NCI-H2107 (cell line): Measurements from ENCODE around the gene DNAJC19.
"Not testable (repeated sequence)": the region's sequence is repeated elsewhere in the genome, so short reads cannot be mapped to it uniquely, and the experiment has no call there.

Experiments
- DNase-seq: peaks from one replicate; lab custom pipeline; 2025; lab: John Stamatoyannopoulos, UW

Gene DNAJC19

DNA sequence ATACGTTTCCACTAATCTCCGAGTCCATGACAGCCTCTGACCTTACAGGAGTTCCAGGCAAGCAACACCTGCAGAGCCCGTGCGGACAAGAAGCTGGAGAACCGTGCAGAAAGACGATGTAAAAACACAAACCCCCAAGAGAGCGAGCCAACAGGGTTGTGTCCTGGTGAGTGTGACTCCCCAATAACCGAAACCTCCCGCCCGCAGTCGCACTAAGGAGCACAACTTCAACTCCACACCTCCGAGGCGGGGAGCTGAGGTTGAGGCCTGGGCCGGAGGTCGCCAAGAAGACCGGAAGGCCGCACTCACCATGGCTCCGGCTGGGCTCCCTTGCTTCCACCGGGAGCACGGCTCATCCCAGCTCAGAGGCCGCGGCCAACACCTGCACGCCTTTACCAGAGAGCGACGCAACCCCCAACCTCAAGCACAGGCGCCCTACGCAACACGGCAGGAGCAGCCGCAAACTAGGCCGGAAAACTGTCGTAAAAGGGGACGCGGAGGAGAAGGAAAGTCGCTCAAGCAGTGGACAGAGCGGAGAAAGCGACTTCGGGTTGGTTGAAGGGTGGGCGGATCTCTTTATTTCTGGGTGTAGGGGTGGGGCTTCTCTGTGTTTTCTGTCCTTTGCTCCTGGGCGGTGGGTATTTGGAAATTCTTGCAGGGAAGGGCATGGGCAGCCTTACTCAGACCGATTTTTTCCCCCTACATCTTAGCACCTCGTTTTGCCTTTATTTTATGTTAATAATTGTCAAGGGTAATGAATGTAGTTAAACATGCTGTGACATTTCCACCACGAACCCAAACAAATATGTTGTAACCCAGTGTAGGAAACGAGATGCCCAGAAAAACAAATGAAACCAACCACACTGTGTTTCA is at the start of gene DNAJC19:
TSS of gene DNAJC19 (minus strand) at position 446 of the 873 bp plus-strand sequence. CDS start at position 312, 134 bp downstream.
- peak; percentile 100 for DNase-seq

GRCh38 chr3:181030948-181031347 is 41.4 kb upstream of the DNAJC19 start:
- no peak for DNase-seq

- no peak for DNase-seq
Observed at GRCh38 chr3:181025204-181025603, 35.7 kb upstream of the DNAJC19 start.

GRCh38 chr3:181017690-181018089 is 28.2 kb upstream of the DNAJC19 start:
- DNase-seq: no peak

- DNase-seq: no peak
Observed at GRCh38 chr3:181009225-181009624, 19.7 kb upstream of the DNAJC19 start.

GRCh38 chr3:181008796-181009195 is 19.3 kb upstream of the DNAJC19 start:
- DNase-seq: no peak

DNA sequence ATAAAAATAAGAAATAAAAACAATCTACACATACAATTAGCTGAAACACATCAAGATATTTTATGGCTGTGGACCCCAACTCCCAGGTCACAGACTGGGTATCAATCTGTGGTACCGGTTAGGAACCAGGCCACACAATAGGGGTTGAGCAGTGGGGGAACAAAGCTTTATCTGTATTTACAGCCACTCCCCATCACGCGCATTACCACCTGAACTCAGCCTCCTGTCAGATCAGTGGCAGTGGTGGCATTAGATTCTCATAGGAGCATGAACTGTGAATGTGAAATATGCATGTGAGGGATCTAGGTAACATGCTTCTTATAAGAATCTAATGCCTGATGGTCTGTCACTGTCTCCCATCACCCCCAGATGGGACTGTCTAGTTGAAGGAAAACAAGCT is 17.7 kb upstream of the DNAJC19 start:
- DNase-seq: no peak

DNA sequence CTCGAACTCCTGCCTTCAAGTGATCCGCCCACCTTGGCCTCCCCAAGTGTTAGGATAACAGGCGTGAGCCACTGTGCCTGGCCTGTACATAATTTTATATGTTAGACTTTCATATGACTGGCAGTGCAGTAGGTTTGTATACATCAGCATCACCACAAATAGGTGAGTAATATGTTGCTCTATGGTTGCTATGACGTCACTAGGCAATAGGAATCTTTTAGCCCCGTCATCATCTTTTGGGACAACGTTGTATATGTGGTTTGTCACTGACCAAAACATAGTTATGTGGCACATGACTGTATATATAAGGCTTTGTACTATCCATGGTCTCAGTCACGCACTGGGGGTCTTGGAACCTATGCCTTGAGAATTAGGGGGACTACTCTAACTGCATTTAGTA is 17.0 kb upstream of the DNAJC19 start:
- no peak for DNase-seq

- DNase-seq: not testable (repeated sequence)
Observed at GRCh38 chr3:181003469-181003868, 13.9 kb upstream of the DNAJC19 start.

- DNase-seq: not testable (repeated sequence)
Observed at GRCh38 chr3:181002331-181002730, 12.8 kb upstream of the DNAJC19 start.

GRCh38 chr3:180996415-180996932 is 6.9 kb upstream of the DNAJC19 start:
- DNase-seq: no peak

GRCh38 chr3:180990505-180990904 is 969 bp upstream of the DNAJC19 start:
- DNase-seq: no peak

DNA sequence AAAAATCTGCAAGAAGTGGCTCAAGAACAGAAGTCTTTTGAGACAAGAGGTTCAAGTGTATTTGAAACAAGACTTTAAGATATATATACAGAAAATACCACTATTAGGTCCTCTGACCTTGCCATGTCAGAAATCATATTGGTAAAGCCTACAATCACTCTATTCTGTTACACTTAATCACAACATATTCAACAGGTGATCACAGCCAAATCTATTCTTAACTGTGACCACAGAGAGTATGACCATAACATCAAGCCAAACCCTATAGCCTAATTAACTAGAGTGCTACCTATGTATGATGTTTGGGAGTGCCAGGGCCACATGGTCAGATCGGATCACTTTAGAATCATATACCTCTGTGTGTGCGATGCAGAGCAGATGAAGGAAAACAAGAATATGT is 2.2 kb downstream of the DNAJC19 start:
- DNase-seq: no peak

GRCh38 chr3:180986366-180986765 is 3.2 kb downstream of the DNAJC19 start:
- not testable (repeated sequence) for DNase-seq

DNA sequence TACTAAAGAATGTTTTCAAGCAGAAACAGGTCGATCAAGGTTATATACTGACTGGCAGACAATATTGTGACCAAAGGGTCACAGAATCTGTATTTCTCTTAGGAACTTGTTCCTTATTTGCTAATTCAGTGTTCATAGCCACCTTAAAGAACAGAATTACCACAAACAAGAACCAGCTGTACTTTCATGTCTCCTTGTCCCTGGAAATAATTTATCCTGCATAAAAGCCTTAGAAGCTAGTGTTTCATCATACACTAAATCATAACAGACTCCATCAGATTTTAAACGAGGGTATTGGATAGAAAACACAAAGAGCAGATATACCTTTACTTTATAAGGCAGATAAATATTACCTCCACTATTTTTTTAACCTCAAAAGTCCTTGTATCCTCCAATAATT is 6.4 kb downstream of the DNAJC19 start:
- no peak for DNase-seq

DNA sequence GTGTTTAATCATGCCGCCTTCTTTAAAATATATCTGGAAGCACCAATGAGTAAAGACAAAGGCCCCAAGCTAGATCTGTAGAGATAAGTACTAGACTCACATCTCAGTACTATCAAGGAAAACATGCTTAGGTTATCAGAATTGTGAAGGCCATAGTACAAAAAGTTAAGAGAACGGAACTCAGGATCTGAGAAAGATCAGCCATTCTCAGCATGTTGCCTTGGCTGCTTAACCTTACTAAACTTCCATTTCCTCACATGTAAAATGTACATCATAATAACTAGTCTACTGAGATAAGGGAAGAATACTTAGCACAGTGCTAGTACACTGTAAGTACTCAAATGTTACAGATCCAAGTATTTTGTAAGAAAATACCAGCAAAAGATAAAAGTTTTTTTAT is 7.6 kb downstream of the DNAJC19 start:
- DNase-seq: no peak

DNA sequence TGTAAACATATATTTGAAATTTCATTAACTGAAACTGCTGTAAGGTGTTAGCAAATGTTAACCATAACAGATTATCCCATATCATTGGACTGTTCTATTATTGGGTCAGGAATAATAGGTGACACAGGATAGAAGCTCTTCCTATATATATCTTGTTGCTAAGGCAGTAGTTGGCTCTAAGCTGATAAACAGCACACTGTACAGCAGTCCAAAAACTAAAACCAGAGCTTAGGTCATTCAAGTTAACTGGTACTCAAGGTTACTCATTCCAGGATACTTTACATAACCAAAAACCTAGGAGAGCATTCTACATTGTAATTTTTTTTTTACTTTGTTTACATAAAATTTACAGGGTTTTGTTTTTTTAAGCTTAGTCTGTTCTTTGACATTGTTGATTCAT is 8.9 kb downstream of the DNAJC19 start:
- no peak for DNase-seq

DNA sequence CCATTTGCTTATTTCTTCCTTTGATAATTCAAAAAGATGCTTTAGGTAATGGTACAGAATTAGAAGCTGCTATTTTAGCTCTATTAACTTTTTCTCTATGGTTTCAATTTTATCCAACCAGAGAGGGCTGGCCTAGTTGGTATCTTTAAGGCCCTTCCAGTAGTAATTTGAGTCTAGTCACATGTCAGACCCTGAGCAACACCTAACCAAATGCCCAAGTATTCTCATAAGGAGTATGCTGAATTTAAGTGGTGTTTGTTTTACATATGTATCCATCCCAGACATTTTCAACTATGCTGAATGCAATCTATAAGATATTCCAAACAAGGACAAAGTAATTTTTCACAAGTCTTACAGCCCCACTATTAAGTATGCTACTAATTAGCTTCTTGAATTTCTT is 9.6 kb downstream of the DNAJC19 start:
- DNase-seq: no peak

- no peak for DNase-seq
Observed at GRCh38 chr3:180977498-180977897, 12.0 kb downstream of the DNAJC19 start.

DNA sequence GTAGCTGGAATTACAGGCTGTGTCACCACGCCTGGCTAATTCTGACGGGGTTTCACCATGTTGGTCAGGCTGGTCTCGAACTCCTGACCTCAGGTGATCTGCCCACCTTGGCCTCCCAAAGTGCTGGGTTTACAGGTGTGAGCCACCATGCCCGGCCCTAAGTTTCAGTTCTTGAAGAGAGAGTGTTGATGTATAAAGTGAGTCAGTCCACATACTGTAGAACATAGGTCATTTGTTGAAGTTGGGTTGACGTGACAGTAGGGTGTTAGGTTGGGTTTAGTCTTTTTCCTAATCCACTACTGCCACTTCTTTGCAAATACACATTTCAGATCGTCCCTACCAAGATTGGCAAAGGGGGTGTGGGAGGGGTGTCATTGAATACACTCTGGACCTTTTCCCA is 15.2 kb downstream of the DNAJC19 start:
- DNase-seq: no peak

- no peak for DNase-seq
Observed at GRCh38 chr3:180973543-180973942, 16.0 kb downstream of the DNAJC19 start.

DNA sequence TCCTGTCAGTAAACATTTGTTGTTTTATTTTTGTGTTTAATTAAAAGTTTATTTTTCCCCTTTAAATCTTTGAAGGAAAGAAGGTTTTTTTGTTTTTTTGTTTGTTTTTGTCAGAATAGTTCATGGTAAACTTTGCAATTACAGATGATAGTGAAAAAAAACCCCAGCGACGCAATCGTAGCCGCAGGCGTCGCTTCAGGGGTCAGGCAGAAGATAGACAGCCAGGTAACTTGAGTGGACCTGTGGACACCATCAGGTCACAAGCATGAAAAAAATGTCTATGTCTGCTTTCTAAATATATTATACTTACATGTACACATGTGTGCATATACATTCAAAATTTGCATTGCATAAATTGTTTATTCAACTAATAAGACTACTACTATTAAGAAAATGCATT is 18.6 kb downstream of the DNAJC19 start:
- DNase-seq: no peak

- no peak for DNase-seq
Observed at GRCh38 chr3:180962530-180962929, 27.0 kb downstream of the DNAJC19 start.

DNA sequence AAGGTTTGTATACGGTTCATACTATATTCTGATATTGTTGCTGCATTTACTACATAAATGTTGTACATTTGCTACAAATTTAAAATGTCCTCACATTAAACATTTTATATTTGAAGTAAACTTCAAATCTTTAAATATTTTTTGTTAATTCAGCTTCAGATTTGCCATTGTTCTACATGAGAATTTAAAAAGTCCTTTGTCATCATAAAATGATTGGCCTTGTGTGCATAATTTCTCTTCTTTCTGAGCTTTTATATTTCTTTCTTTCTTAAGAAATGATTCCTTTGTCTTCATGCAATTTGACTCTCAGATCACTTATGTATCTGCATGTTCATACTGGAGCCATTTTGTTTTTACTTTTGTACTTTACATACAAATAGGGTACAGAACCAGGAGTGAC is 28.0 kb downstream of the DNAJC19 start:
- no peak for DNase-seq
